WTC11 (cell line): ENCODE results near the gene RPL11. TPM values are rescaled to one million over a fixed set of nuclear protein-coding genes. Genes with fewer than 3 reads are reported as not detected.

Experiments used
- ATAC-seq: fragments of 200-7000 bp; cut with Tn5 transposase; 2 replicates; pipeline ENCODE4 v1.10.0; 2021; ENCODE audit warnings: mild to moderate bottlenecking, moderate library complexity
- CTCF ChIA-PET: fragments of 300-600 bp; sonication (Branson Sonifier 250); formaldehyde crosslinking; loops from one replicate; lab custom pipeline; 2021; ENCODE audit warnings: antibody characterized with exemption; lab: Charles Lee
- POLR2A ChIA-PET: fragments of 350-600 bp; sonication (Branson Sonifier 250); formaldehyde crosslinking; loops from one replicate; lab custom pipeline; 2021; ENCODE audit warnings: antibody characterized with exemption; lab: Charles Lee
- DNase-seq: peaks from one replicate; pipeline ENCODE4 v3.0.0; 2021; ENCODE audit warnings: low spot score
- H3K27ac Mint-ChIP-seq: 2 replicates; pipeline ENCODE4 v1.8.0; 2021; ENCODE audit warnings: mixed read lengths
- H3K27me3 Mint-ChIP-seq: 2 replicates; pipeline ENCODE4 v1.8.0; 2021; ENCODE audit warnings: low read depth, mild to moderate bottlenecking, moderate library complexity, mixed read lengths
- H3K36me3 Mint-ChIP-seq: 2 replicates; pipeline ENCODE4 v1.8.0; 2021; ENCODE audit warnings: mixed read lengths
- H3K4me1 Mint-ChIP-seq: 2 replicates; pipeline ENCODE4 v1.8.0; 2022; ENCODE audit warnings: mixed read lengths
- H3K4me3 Mint-ChIP-seq: 2 replicates; pipeline ENCODE4 v1.8.0; 2021; ENCODE audit warnings: mild to moderate bottlenecking, moderate library complexity, mixed read lengths
- H3K9me3 Mint-ChIP-seq: 2 replicates; pipeline ENCODE4 v1.8.0; 2021; ENCODE audit warnings: mixed read lengths
- AFF4 ChIP-seq: sonication (generic); formaldehyde crosslinking; IDR thresholded peaks from 2 replicates; pipeline ENCODE4 v1.8.1; 2023; ENCODE audit warnings: mild to moderate bottlenecking, missing genetic modification reagents, borderline replicate concordance
- ATF1 ChIP-seq: sonication (generic); formaldehyde crosslinking; IDR thresholded peaks from 2 replicates; pipeline ENCODE4 v1.8.1; 2023; ENCODE audit warnings: mild to moderate bottlenecking, moderate library complexity, missing genetic modification reagents
- CTCF ChIP-seq: fragments of 200-600 bp; IDR thresholded peaks from 2 replicates; pipeline ENCODE4 v1.8.0; 2022; ENCODE audit warnings: antibody characterized with exemption
- E2F1 ChIP-seq: sonication (generic); formaldehyde crosslinking; IDR thresholded peaks from 2 replicates; pipeline ENCODE4 v1.8.0; 2022; ENCODE audit warnings: mild to moderate bottlenecking, missing genetic modification reagents
- E2F4 ChIP-seq: sonication (generic); formaldehyde crosslinking; IDR thresholded peaks from 2 replicates; pipeline ENCODE4 v1.8.1; 2022; ENCODE audit warnings: low read depth, mild to moderate bottlenecking, moderate library complexity, missing genetic modification reagents, borderline replicate concordance
- ESRRA ChIP-seq: sonication (generic); formaldehyde crosslinking; IDR thresholded peaks from 2 replicates; pipeline ENCODE4 v1.8.1; 2022; ENCODE audit warnings: mild to moderate bottlenecking, missing genetic modification reagents, borderline replicate concordance
- MAX ChIP-seq: sonication (generic); formaldehyde crosslinking; IDR thresholded peaks from 2 replicates; pipeline ENCODE4 v1.8.0; 2022; ENCODE audit warnings: mild to moderate bottlenecking, missing genetic modification reagents
- NFE2L1 ChIP-seq: sonication (generic); formaldehyde crosslinking; IDR thresholded peaks from 2 replicates; pipeline ENCODE4 v1.8.1; 2023; ENCODE audit warnings: missing genetic modification reagents
- TP53 ChIP-seq: sonication (generic); formaldehyde crosslinking; IDR thresholded peaks from 2 replicates; pipeline ENCODE4 v1.8.1; 2023; ENCODE audit warnings: mild to moderate bottlenecking, missing genetic modification reagents
- USF1 ChIP-seq: sonication (generic); formaldehyde crosslinking; IDR thresholded peaks from 2 replicates; pipeline ENCODE4 v1.8.0; 2022; ENCODE audit warnings: mild to moderate bottlenecking, missing genetic modification reagents
- ZNF232 ChIP-seq: sonication (generic); formaldehyde crosslinking; IDR thresholded peaks from 2 replicates; pipeline ENCODE4 v1.8.0; 2022; ENCODE audit warnings: mild to moderate bottlenecking, missing genetic modification reagents
- ZNF317 ChIP-seq: sonication (generic); formaldehyde crosslinking; IDR thresholded peaks from 2 replicates; pipeline ENCODE4 v1.8.1; 2023; ENCODE audit warnings: low read depth, mild to moderate bottlenecking, moderate library complexity, missing genetic modification reagents, borderline replicate concordance
- ZNF423 ChIP-seq: fragments of 250-450 bp; sonication (Bioruptor Pico); IDR thresholded peaks from 2 replicates; pipeline ENCODE4 v2.1.2; 2022; ENCODE audit warnings: mild to moderate bottlenecking, moderate library complexity
- ZNF425 ChIP-seq: fragments of 250-450 bp; sonication (Bioruptor Pico); conservative IDR thresholded peaks from 2 replicates; pipeline ENCODE4 v1.9.0; 2021; ENCODE audit warnings: mild to moderate bottlenecking
- ZNF532 ChIP-seq: fragments of 250-450 bp; sonication (Bioruptor Pico); IDR thresholded peaks from 2 replicates; pipeline ENCODE4 v1.9.0; 2021; ENCODE audit warnings: mild to moderate bottlenecking, borderline replicate concordance
- total RNA-seq: library from RNA; stranded (reverse); gene quantifications from 3 replicates; pipeline ENCODE4 v1.2.3, GENCODE V29; 2021

Gene RPL11
- total RNA-seq, 1 experiment from 2014 or later, result 1,406 TPM

- H3K4me3 Mint-ChIP-seq, result peak overlapping the region; percentile 98
- TF ChIP-seq ATF1, result no peak
- TF ChIP-seq MAX (CRISPR knock-in tag), result no peak
- no peak for TF ChIP-seq CTCF
- TF ChIP-seq ZNF317 (CRISPR knock-in tag), result no peak
- TF ChIP-seq E2F4, result no peak
- TF ChIP-seq ZNF425 (CRISPR knock-in tag), result 0 out of 2 replicates have a peak, but pooled peaks have one; percentile 53
- TF ChIP-seq AFF4 (CRISPR knock-in tag), result no peak
- TF ChIP-seq ZNF423, result no peak
- no peak for TF ChIP-seq ZNF532 (CRISPR knock-in tag)
- H3K4me1 Mint-ChIP-seq, result peaks cover 49% of the 10 kb centered on the region
- DNase-seq (no peak), ATAC-seq (no peak)
- no peaks in the 10 kb centered on the region for H3K9me3 Mint-ChIP-seq
- ChIA-PET POLR2A (no interaction called here), CTCF (interaction anchor here (1.3 kb wide), 1 partner anchor 150 kb away, joined by 3 read pairs; no protein-coding TSS in a partner anchor)
- no peaks in the 10 kb centered on the region for H3K27me3 Mint-ChIP-seq
- H3K36me3 Mint-ChIP-seq, result peaks cover 74% of the 10 kb centered on the region
- peak overlapping the region; percentile 30 for H3K27ac Mint-ChIP-seq
Observed at GRCh38 chr1:23694371-23694770, 2.8 kb downstream of the RPL11 start.

- H3K27ac Mint-ChIP-seq, result peak overlapping the region; percentile 30; the same call in 1 of the 2 replicates
- TF ChIP-seq ESRRA (no peak), TP53 (no peak), USF1 (no peak), NFE2L1 (no peak), E2F1 (CRISPR knock-in tag) (no peak), ZNF232 (CRISPR knock-in tag) (no peak)
Observed at GRCh38 chr1:23695667-23696066, 4.1 kb downstream of the RPL11 start.

More at GRCh38 chr1:23695667-23696066, 4.1 kb downstream of the RPL11 start:
- peaks cover 49% of the 10 kb centered on the region for H3K4me1 Mint-ChIP-seq
- ChIA-PET POLR2A (interaction anchor here (0.6 kb wide), 1 partner anchor 270 kb away, joined by 4 read pairs; no protein-coding TSS in a partner anchor), CTCF (interaction anchor here (1.0 to 1.3 kb wide), 2 partner anchors 58 to 152 kb away, joined by 3 read pairs; no protein-coding TSS in a partner anchor)
- DNase-seq, result no peak
- ATAC-seq, result no peak
- no peaks in the 10 kb centered on the region for H3K9me3 Mint-ChIP-seq
- H3K4me3 Mint-ChIP-seq, result peak overlapping the region; percentile 98
- no peaks in the 10 kb centered on the region for H3K27me3 Mint-ChIP-seq
- peaks cover 87% of the 10 kb centered on the region for H3K36me3 Mint-ChIP-seq
